HG02678 (cell line): Measurements from ENCODE around the gene JRKL.

ENCODE experiments used
- ATAC-seq: cut with Tn5 transposase; IDR thresholded peaks from one replicate; pipeline ENCODE4 v1.9.1; 2021; ENCODE audit warnings: mild to moderate bottlenecking, moderate library complexity; ENCODE audit not compliant: unreplicated experiment

The JRKL gene

DNA sequence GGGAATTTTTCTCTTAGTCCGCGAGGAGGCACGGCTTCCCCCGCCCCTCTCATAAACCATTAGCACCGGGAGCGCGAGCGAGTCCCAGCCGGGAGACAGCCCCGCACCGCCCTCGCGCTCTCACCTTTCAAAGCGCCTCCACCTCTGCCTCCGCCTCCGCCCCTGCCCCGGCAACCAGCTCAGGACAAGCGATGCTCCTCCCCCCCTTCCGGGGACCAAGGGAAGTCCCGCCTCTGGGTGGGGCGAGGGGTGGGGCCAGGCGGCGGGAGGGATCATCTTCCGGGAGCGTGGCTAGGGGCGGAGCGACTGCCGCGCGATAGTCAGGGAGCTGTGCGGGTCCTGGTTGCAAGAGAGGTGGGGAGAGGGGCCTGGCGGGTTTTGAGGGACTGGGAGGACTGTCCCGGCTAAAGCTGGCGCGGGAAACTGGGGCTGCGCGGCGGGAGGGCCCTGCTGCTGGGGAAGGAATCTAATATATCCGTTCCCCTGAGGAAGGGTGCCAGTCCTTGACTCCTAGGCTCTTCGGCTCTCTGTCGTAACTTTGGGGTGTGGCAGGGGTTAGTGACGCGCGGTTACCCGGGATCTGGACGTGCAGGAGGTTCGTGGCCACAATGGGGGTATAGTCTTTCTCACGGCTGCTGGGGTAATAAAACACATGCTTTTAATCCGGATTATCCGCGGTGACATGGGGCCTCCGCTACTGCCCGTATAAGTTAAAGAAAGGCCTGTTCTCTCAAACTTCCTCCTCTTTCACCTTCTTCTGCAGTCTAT is at the start of gene JRKL, which contains the start of gene CCDC82:
TSS of gene JRKL (plus strand) at position 294 of the 768 bp plus-strand sequence. CDS start 637 bp downstream, outside the sequence.
TSS of gene CCDC82 (minus strand) at position 193 of the 768 bp plus-strand sequence. CDS start 5,165 bp downstream, outside the sequence.
- ATAC-seq, result peak; percentile 94

DNA sequence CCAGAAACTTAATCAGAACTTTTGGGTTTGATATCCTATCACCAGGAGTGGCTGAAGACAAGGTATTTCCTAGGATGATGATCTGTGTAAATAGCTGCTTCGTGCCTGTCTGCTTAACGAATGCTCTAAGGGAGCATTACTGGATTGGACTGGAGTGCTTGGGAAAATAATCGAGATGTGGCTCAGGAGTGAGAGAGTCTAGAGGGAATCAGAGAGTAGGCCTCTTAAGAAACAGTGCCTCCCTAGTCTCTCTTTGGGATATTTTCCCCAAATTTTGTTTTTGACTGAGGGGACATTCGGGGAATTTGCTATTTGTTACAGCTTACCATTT is 49.3 kb upstream of the JRKL start:
- ATAC-seq, result no peak

DNA sequence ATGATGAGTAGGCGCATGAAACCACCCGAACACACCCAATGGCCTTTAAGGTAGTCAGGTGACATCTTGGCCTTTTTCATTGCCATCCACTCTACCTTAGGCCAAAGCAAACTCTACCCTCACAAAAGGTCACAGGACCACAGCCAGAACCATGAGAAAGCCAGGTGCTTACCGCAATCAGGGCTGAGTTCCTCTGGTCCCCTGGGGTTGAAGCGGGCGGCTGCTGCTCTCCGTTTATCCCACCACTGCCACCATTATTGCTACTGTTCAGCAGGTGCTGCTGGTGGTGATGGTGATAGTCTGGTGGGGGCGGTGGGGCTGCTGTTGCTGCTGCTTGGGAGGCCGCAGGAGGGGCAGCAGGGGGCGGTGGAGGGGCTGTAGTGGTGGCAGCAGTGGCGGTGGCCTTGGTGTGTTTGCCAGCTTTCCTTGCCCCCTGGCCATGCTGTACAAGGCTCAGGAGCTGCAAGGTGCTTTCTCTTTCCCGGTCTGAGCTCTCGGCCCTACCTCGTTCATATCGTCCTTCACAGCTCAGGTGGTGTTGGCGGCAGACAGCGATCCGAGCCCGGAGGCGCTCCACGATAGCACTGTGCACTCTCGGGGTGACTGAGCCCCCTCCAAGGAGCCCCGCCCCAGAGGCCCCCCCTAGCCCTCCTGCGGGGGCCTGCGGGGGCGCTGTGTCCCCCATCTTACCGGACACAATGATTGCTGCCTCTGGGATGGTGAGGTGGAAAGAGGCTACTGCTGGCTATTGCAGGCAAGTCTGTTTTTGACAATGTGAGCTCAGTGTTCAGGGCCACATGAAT is 48.4 kb upstream of the JRKL start:
- peak; percentile 22 for ATAC-seq

DNA sequence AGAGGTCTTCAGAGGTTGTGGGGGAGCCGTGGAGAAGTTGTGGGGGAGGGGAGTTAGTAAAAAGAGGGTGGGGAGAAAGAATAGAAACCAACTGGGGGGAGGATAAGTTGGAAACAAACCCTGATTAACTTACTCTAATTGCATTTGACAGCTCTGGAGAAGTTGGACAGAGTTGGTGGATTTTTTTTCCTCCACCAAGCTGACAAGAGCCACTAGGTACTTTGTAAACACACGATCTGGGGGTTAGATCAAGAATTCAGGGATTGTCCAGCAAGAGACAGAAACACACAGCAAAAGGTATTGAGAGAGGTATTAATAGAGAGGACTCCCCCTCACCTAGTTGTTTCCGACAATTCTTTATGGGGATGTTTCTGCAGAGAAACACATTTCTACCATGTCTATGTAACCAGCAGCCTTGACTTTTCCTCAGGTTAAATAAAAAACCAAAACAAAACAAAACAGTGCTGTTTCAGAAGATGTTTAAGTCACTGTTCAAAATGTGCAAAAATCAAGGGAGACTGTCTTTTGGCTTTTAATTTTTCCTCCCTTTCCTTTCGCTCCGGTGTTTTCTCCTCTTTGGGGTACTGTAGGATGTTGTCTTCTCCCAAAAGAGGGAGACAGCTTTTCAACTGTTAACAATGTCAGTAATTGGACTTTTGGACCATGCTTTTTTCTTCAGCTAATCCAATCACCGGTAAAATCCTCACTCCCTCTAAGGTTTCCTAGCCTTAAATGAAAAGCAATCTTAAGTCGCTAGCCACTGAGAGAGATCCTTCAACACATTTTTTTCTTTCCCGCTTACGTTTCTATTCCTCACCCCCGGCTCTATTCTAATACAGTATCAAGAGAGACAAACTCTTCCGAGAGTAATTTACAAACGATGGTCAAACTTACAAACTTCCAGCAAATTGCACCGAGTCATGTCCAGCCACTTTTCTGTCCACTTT is 47.5 kb upstream of the JRKL start:
- no peak for ATAC-seq

DNA sequence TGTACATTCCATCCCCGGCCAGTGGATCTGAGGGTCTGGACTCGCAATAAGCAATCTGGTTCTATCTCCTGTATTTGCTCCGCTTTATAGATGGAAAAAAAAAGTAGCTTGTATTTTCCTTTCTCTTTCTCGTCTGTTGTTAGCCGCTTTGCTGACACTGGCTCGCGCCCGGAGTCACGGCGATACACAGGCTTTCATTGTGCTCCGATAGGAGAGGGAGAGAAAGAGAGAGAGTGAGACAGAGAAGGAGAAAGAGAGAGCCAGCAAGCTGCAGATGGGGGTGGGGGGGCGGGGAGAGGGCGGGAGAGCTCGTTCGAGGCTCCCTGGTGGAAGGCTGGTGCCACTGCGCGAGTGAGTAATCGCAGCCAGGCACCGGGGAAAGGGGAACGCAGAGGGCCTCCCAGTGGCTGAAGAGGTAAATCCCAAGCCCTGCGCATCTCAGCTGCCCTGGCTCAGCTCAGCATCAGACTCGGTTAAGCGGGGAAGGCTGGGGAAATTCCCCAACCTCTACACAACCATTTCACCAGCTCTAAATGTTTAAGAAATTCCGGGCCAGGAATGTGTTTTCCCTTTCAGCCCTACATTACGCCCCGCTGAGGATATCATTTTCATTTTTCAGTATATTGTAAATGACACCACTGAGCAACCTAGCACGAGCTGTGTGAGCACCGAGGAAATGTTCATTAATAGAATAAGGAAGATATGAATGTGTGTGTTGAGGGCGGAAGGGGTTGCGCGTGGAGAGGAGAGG is 46.7 kb upstream of the JRKL start, which contains the start of gene MAML2:
TSS of gene MAML2 (minus strand) at position 235 of the 751 bp plus-strand sequence. CDS start 1,300 bp downstream, outside the sequence.
- peak; percentile 81 for ATAC-seq

DNA sequence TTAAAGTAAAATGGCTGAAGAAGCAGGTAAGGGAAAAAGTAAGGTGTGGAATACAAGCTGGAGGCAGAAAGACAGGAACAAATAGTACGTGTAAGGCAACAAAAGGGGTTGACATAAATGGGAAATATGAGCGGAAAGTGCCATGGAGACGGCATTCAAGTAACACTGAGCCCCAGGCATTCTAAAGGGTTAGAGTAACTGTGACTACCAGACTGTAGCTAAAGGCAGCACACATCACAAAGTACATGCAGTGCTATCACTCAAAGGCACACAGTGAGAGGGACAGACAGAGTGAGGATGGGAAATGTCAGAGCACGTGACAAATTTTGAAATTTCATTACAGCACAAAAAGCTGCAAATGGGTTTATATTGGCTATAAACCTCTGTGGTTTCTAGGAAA is 33.0 kb upstream of the JRKL start:
- no peak for ATAC-seq

DNA sequence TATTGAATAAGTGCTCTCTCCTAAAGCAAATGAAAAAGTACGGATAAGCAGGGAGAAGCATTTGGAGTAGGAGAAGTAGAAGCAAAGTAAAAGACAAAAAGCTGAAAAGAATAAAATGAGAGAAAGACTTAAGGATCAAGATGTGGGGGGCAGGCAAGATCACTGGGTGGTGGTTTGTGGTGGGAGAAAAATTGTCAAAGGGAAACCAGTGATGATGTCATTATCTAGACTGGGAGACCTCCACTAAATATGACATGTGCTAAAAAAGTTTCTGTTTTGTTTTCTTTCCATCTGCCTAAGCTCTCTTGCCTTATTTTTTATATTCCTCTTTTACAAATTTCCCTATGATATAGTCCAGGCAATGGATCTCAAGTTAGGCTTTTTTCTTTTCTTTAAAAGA is 32.0 kb upstream of the JRKL start:
- peak; percentile 41 for ATAC-seq

DNA sequence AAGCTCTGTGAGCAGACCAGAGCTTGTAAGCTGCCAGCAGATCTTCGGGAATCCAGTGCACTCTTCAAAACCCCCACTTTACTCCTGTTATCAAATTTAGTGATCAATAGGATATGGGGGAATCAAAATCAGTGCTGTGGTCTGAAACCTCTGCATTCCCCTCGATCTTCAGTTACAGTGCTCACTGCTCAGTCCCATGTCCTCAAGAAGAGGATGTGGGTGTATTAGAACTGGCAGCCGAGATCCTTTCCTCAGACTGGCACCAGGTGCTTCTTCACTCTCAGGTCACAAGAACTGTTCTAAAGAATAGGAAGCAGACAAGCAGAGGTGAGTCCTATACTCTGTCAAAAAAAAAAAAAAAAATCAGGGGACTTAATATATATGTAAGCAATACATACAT is 31.5 kb upstream of the JRKL start:
- no peak for ATAC-seq

DNA sequence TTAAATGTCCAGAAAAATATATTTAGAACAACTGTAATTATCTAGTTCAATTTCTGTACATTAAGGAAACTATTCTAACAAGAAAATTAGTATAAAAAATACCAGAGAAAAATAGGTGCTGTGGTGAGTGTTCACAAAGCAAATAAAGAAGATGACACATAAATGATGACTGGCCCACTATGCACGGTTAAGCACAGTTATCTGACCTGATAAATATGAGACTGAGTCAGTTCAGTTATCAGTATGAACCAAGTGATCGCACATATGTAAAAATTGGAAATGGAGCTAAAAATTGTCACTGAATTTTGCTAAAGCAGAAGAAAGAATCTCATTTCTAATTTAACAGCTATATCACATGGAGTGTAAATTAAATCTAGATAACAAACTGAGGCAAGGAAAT is 28.0 kb upstream of the JRKL start:
- no peak for ATAC-seq

DNA sequence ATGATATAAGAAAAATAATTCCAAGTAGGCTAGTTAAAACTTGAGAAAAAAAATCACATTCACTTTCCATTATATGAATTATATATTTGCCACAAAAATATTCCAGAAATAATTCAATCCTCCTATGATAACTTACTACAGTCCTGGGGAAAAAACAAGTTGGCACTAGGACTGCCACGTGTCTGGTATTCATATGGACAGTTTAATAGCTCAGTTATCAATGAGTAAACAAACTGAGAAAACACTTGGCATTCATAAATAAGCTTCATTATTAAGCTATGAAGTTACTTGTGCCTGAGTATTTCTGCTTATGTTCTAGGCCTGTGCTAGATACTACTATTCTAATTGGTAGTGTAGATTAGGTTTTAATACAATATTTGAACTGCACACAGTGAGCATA is 24.3 kb upstream of the JRKL start:
- no peak for ATAC-seq

DNA sequence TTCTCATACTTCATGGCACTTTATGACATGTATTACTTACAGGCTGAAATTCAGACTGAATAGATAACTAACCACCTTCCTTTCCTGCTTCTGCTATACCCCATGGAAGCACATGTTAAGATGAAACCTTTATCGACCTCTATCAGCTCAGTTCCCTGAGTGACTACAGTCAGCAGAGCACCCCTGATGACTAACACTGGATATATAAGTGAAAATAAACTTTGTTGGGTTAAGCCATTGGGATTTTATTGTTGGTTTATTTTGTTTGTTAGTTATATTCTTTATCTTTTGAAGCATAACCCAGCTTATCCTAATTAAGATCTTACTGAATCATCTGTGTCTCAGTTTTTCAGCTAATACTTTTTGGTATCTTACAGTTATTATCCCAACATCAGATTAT is 23.8 kb upstream of the JRKL start:
- no peak for ATAC-seq

DNA sequence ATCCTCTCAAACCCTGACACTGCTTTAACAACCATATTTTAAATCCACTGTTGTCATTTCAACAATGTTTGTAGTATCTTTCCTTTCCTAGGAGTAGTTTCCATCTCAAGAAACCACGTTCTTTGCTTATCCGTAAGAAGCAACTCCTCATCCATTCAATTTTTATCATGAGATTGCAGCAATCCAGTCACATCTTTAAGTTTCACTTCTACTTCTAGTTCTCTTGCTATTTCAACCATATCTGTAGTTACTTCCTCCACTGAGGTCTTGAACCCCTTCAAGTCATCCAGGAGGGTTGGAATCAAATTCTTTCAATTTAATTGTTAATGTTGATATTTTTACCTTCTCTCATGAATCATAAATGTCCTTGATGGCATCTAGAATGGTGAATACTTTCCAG is 22.5 kb upstream of the JRKL start:
- ATAC-seq, result no peak

DNA sequence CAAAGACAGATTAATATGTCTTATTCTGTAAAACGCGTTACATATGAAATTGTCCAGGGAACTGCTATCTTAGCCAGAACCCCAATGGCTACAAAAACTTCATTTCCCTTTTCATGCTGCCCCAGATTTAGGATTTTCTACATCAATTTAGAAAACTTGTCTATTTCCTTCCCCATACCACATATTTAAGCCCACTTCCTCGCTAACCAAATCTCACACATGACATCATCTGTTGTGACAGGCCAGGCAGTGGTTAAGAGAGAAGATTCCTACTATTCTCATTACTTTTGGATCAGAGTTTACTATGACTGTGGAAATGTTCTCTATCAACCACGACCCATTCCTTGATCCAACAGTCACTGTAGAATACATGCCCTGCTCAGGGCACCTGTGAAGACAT is 16.0 kb upstream of the JRKL start:
- no peak for ATAC-seq

DNA sequence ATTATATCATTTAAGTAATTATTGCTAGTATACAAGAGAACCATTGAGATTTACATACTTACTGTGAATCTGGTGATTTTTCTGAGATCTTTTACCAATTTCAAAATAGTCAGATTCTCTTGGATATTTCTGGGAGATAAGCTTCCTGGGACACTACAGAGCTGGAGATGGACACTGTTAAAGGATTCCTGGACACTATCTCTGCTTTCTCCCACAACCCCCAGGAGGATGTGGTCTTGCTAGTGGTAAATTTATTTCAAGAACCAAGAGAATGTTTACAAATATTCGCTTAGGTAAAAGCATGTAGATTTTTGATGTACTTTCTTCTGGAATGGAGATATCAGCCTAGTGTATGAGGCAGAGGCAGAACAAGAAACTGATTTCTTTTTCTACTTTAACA is 13.0 kb upstream of the JRKL start:
- ATAC-seq, result no peak

DNA sequence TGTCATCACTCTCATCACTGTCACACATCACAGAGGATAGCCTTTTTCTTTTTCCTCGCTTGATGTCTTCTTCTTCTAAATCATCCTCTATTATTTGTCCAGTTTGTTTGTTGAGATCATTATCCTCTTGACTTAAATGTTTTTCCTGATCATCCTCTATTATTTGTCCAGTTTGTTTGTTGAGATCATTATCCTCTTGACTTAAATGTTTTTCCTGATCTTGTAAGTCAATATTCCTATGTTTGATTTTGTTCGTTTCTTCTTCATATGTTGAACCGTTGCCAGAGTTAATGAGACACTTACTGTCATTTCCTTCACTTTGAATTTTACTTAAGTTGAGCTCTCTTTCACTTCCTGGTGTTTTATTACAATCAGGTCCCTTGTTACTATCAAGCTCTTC is 5.7 kb upstream of the JRKL start:
- no peak for ATAC-seq

DNA sequence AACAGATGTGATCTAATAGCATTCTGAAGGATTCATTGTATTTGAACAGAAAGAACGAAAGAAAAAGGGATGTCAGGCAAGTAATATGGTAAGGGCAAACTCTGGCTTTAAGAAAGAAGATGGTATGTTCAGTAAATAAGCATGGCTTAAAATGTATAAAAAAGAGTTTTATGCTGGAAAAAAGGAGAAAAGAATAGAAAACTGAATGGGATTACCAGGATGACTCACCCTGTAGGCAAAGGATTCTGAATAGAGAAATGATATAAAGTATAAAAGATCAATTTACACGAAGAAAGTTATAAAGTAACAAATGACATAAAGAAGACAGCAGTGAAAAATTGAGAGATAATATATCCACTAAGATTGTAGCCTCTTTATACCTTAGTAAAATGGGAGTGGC is 4.6 kb upstream of the JRKL start:
- no peak for ATAC-seq

DNA sequence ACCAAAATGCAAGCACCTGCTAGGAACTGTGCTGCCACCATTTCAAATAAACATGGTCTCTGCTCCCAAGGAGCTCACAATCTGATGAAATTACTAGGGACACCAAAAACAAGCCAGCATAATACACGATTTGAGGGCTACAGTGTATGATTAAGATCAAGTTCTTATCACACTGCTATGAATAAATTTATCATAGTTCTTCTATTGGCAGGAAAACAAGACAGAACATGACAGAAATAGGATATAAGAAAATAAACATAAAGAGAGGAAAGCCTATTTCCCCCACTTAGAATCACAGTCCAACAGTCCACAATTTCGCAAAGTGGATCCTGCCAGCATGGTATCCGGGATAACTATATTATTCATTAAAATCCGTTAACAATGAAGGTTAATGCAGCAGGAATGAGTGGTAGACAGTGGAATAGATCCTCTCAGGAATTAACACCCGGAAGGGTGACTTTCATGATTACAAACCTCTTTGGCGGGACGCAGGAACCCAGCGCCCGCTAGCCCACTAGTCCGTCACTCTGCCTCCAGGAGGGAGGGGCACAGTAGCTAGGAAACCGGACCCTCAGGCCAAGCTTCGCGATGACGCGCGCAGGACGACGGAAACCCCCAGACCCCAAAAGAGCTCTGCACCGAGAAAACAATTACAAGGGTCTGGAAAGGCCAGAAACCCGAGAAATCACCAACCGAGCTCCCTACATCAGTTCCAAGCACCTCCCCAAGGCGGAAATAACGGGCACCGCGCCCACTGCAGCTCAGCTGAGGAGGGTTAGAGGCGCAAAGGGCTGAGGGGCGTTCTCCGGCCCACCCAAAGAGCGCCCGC is 708 bp upstream of the JRKL start:
- peak; percentile 52 for ATAC-seq

DNA sequence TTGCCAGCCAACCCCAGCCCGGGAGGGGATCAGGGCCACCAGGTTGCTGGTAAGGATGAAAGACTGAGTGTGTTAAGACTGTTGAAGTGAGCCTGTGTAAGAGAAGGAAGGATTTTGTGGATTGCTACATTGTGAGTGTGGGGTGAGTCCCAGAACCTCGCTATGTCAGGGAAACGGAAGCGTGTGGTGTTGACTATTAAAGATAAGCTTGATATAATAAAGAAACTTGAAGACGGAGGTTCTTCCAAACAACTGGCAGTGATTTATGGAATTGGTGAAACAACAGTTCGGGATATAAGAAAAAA is 627 bp downstream of the JRKL start:
- no peak for ATAC-seq

DNA sequence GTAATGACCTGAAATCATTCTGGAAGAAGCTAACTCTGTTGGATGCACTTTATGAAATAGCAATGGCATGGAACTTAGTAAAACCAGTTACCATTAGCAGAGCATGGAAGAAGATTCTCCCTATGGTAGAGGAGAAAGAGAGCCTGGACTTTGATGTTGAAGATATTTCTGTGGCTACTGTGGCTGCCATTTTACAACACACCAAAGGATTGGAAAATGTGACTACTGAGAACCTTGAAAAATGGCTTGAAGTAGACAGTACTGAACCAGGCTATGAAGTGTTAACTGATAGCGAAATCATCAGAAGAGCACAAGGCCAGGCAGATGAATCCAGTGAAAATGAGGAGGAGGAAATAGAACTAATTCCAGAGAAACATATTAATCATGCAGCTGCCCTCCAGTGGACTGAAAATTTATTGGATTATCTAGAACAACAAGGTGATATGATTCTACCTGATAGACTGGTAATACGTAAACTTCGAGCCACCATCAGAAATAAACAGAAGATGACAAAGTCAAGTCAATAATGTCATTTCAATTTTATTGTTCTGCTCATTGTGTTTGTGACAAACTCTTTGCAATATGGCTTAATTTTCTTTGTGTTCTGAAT is 2.0 kb downstream of the JRKL start:
- ATAC-seq, result no peak
